ENCODE data around the gene KCNB1. TPM values are rescaled to one million over a fixed set of nuclear protein-coding genes. Genes with fewer than 3 reads are reported as not detected.
A peak's percentile ranks its signal among the peaks of the same experiment; 100 is the strongest.

The KCNB1 gene
- total RNA-seq, 1 donor from 2014 or later, result 21.3 TPM

DNA sequence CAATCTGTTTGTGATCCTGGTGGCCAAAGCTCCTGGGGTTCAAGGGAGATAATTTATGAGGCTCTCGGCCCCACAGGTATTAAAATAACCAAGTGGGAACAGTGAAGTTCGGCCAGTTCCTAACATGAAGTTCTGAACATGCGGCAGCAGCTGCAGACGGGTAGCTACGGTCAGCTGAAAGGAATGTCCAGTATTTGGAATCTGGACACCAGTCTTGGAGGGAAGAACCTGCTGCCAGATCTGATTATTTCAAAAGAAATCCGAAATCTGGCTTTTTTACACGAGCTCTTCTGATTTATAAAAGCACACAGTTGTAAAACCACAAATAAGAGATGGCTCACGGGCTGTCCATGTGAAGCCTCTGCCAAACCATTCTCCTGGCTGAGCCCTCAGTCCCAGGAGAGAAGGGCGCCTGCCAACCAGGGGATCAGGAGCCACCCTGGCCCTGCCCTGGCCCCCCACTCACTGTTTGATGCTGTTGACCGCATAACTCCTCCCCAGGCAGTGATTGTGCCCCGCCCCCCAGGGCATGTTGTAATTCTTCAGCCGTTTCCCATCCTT is 28.2 kb upstream of the KCNB1 start:
- peaks cover 18% of the 10 kb centered on the region for H3K4me1 Mint-ChIP-seq (ENCODE audit: unreplicated experiment)
- no peak overlapping the region for H3K4me3 Mint-ChIP-seq (ENCODE audit: unreplicated experiment)
- DNase-seq (ENCODE audit: extremely low spot score, unreplicated experiment), result no peak
- no peaks in the 10 kb centered on the region for H3K9me3 Mint-ChIP-seq (ENCODE audit: unreplicated experiment)
- peak overlapping the region; percentile 75 for H3K27ac Mint-ChIP-seq (ENCODE audit: unreplicated experiment)
- H3K27me3 Mint-ChIP-seq (ENCODE audit: unreplicated experiment), result peaks cover 5% of the 10 kb centered on the region
- H3K36me3 Mint-ChIP-seq (ENCODE audit: unreplicated experiment), result peaks cover 25% of the 10 kb centered on the region
- TF ChIP-seq, protein P1, sequence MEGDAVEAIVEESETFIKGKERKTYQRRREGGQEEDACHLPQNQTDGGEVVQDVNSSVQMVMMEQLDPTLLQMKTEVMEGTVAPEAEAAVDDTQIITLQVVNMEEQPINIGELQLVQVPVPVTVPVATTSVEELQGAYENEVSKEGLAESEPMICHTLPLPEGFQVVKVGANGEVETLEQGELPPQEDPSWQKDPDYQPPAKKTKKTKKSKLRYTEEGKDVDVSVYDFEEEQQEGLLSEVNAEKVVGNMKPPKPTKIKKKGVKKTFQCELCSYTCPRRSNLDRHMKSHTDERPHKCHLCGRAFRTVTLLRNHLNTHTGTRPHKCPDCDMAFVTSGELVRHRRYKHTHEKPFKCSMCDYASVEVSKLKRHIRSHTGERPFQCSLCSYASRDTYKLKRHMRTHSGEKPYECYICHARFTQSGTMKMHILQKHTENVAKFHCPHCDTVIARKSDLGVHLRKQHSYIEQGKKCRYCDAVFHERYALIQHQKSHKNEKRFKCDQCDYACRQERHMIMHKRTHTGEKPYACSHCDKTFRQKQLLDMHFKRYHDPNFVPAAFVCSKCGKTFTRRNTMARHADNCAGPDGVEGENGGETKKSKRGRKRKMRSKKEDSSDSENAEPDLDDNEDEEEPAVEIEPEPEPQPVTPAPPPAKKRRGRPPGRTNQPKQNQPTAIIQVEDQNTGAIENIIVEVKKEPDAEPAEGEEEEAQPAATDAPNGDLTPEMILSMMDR (IDR thresholded peaks at IDR 0.05), result no peak

GRCh38 chr20:49508435-49509199 is 26.1 kb upstream of the KCNB1 start:
- peaks cover 7% of the 10 kb centered on the region for H3K27me3 Mint-ChIP-seq (ENCODE audit: unreplicated experiment)

DNA sequence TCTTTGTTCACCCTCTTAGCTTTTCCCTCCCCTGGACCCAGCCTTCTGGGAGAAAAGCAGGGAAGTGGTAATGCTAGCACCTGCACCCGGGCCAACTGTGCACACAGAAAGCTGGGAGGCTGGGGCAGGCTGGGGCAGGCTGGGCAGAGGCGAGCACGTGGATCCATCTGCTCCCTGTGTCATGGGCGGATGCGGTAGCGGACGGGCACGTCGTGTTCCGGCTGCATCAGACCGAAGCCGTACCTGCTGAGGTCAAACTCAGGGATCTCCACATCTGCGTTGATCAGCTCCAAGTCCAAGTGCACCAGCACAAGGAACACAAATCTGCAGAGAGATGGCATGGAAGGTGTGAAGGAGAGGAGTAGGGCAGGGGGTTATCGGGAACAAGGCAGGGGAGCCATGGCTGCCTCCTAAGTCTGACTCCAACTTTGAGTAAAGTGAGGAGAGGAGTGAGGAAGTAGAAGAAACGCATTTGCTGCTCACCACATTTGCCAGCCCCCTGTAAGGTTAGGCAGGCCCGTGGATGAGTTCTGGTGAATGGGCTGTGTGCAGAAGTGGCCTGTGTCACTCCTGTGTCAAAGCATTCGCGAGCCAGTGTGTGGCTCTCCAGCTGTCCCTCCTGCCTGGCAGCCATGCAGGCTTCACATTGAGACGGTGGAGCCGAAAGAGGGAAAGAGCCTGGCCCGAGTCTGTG is 25.4 kb upstream of the KCNB1 start:
- Mint-ChIP-seq H3K4me1 (ENCODE audit: unreplicated experiment) (peaks cover 25% of the 10 kb centered on the region), H3K27me3 (ENCODE audit: unreplicated experiment) (peaks cover 10% of the 10 kb centered on the region), H3K36me3 (ENCODE audit: unreplicated experiment) (peaks cover 12% of the 10 kb centered on the region), H3K4me3 (ENCODE audit: unreplicated experiment) (no peak overlapping the region), H3K9me3 (ENCODE audit: unreplicated experiment) (no peaks in the 10 kb centered on the region), H3K27ac (ENCODE audit: unreplicated experiment) (no peak overlapping the region)
- TF ChIP-seq, protein P1 (IDR thresholded peaks at IDR 0.05), result no peak
- no peak for DNase-seq (ENCODE audit: extremely low spot score, unreplicated experiment)

More at GRCh38 chr20:49508435-49509199, 26.1 kb upstream of the KCNB1 start:
- no peak overlapping the region for H3K27ac Mint-ChIP-seq (ENCODE audit: unreplicated experiment)
- H3K9me3 Mint-ChIP-seq (ENCODE audit: unreplicated experiment), result no peaks in the 10 kb centered on the region
- H3K4me3 Mint-ChIP-seq (ENCODE audit: unreplicated experiment), result no peak overlapping the region
- DNase-seq (ENCODE audit: extremely low spot score, unreplicated experiment), result no peak
- TF ChIP-seq, protein P1 (IDR thresholded peaks at IDR 0.05), result peak; percentile 76
- peaks cover 16% of the 10 kb centered on the region for H3K36me3 Mint-ChIP-seq (ENCODE audit: unreplicated experiment)
- peaks cover 25% of the 10 kb centered on the region for H3K4me1 Mint-ChIP-seq (ENCODE audit: unreplicated experiment)

GRCh38 chr20:49505518-49505917 is 23.1 kb upstream of the KCNB1 start:
- Mint-ChIP-seq H3K36me3 (ENCODE audit: unreplicated experiment) (peaks cover 12% of the 10 kb centered on the region), H3K4me3 (ENCODE audit: unreplicated experiment) (no peak overlapping the region), H3K27ac (ENCODE audit: unreplicated experiment) (no peak overlapping the region), H3K9me3 (ENCODE audit: unreplicated experiment) (no peaks in the 10 kb centered on the region), H3K4me1 (ENCODE audit: unreplicated experiment) (peaks cover 16% of the 10 kb centered on the region), H3K27me3 (ENCODE audit: unreplicated experiment) (peaks cover 15% of the 10 kb centered on the region)
- DNase-seq (ENCODE audit: extremely low spot score, unreplicated experiment), result no peak
- TF ChIP-seq, protein P1 (IDR thresholded peaks at IDR 0.05), result no peak

DNA sequence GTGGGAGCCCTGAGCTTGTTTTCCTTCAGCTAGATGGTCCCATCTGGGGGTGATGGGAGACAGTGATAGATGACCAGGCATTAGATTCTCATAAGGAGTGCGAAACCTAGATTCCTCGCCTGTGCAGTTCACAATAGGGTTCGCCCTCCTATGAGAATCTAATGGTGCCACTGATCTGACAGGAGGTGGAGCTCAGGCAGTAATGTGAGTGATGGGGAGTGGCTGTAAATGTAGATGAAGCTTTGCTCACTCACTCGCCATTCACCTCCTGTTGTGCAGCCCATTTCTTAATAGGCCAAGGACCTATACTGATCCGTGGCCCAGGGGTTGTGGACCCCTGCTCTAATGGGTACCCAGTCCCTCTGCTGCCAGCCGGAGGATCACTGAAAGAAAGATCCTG is 20.7 kb upstream of the KCNB1 start:
- no peak for DNase-seq (ENCODE audit: extremely low spot score, unreplicated experiment)
- no peak overlapping the region for H3K27ac Mint-ChIP-seq (ENCODE audit: unreplicated experiment)
- H3K36me3 Mint-ChIP-seq (ENCODE audit: unreplicated experiment), result peaks cover 8% of the 10 kb centered on the region
- peaks cover 8% of the 10 kb centered on the region for H3K4me1 Mint-ChIP-seq (ENCODE audit: unreplicated experiment)
- no peak overlapping the region for H3K4me3 Mint-ChIP-seq (ENCODE audit: unreplicated experiment)
- H3K9me3 Mint-ChIP-seq (ENCODE audit: unreplicated experiment), result no peaks in the 10 kb centered on the region
- TF ChIP-seq, protein P1 (IDR thresholded peaks at IDR 0.05), result no peak
- H3K27me3 Mint-ChIP-seq (ENCODE audit: unreplicated experiment), result peaks cover 17% of the 10 kb centered on the region

Data from osteocyte (in vitro differentiated cells).